ENCODE measurements around the gene MED27.
A peak's percentile ranks its signal among the peaks of the same experiment; 100 is the strongest.

Gene MED27

GRCh38 chr9:131912671-131913070 lies 167.0 kb downstream of the MED27 start:
- no peak for DNase-seq

- DNase-seq: no peak
Observed at GRCh38 chr9:131912069-131912468, 167.6 kb downstream of the MED27 start.

GRCh38 chr9:131910572-131910971 lies 169.1 kb downstream of the MED27 start:
- no peak for DNase-seq

- DNase-seq: no peak
Observed at GRCh38 chr9:131905144-131905543, 174.5 kb downstream of the MED27 start.

- no peak for DNase-seq
Observed at GRCh38 chr9:131899296-131900228, 180.1 kb downstream of the MED27 start.

GRCh38 chr9:131892902-131893500 lies 186.7 kb downstream of the MED27 start:
- DNase-seq: no peak

GRCh38 chr9:131892162-131892707 lies 187.4 kb downstream of the MED27 start:
- DNase-seq: no peak

- DNase-seq: no peak
Observed at GRCh38 chr9:131891598-131891997, 188.1 kb downstream of the MED27 start.

GRCh38 chr9:131889437-131890251 lies 190.0 kb downstream of the MED27 start:
- DNase-seq: no peak

GRCh38 chr9:131888923-131889322 lies 190.7 kb downstream of the MED27 start:
- DNase-seq: no peak

GRCh38 chr9:131887680-131888079 lies 192.0 kb downstream of the MED27 start:
- no peak for DNase-seq

- no peak for DNase-seq
Observed at GRCh38 chr9:131886826-131887225, 192.8 kb downstream of the MED27 start.

- peak; percentile 97 for DNase-seq
Observed at GRCh38 chr9:131885144-131885609, 194.5 kb downstream of the MED27 start.

- no peak for DNase-seq
Observed at GRCh38 chr9:131884222-131884621, 195.4 kb downstream of the MED27 start.

- DNase-seq: no peak
Observed at GRCh38 chr9:131880833-131881583, 198.7 kb downstream of the MED27 start.

GRCh38 chr9:131879911-131880290 lies 199.8 kb downstream of the MED27 start:
- DNase-seq: no peak

- DNase-seq: no peak
Observed at GRCh38 chr9:131879181-131879910, 200.3 kb downstream of the MED27 start.

- DNase-seq: no peak
Observed at GRCh38 chr9:131876486-131876885, 203.2 kb downstream of the MED27 start.

GRCh38 chr9:131875828-131876485 lies 203.7 kb downstream of the MED27 start:
- no peak for DNase-seq

GRCh38 chr9:131874916-131875670 lies 204.6 kb downstream of the MED27 start:
- no peak for DNase-seq
